ENCODE results near the gene AUTS2.

DNA sequence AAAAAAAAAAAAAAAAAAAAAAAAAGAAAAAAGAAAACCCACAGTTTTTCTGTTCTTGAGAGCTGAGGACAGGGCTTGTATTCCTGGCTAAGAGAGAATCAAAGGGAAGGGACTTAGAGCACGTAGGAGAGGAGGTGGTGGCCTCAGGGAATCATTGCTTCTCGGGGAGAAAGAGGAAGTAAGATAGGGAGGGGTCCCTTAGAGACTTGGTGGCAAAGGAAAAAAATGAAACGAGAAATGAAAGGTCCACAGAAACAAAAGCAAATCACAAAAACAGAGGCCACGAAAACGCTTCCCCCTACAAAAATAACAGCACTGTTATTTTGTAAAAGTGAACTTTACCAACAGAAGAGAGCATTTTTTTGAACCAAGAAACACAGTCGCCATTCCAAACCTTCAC, 1210.6 kb downstream of the AUTS2 start:
- TF ChIP-seq, protein P1, sequence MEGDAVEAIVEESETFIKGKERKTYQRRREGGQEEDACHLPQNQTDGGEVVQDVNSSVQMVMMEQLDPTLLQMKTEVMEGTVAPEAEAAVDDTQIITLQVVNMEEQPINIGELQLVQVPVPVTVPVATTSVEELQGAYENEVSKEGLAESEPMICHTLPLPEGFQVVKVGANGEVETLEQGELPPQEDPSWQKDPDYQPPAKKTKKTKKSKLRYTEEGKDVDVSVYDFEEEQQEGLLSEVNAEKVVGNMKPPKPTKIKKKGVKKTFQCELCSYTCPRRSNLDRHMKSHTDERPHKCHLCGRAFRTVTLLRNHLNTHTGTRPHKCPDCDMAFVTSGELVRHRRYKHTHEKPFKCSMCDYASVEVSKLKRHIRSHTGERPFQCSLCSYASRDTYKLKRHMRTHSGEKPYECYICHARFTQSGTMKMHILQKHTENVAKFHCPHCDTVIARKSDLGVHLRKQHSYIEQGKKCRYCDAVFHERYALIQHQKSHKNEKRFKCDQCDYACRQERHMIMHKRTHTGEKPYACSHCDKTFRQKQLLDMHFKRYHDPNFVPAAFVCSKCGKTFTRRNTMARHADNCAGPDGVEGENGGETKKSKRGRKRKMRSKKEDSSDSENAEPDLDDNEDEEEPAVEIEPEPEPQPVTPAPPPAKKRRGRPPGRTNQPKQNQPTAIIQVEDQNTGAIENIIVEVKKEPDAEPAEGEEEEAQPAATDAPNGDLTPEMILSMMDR (IDR thresholded peaks at IDR 0.05): no peak
- no peak for TF ChIP-seq POLR2A (IDR thresholded peaks at IDR 0.05)
